A549 (cell line): ENCODE data around the gene TBX5. TPM values are rescaled to one million over a fixed set of nuclear protein-coding genes. Genes with fewer than 3 reads are reported as not detected.

Source experiments
- ATAC-seq, 2 experiments: fragments of 200-7000 bp in 1 of 2; fragments of >200 bp in 1 of 2; cut with Nextera tagmentation in 1 of 2; cut with Tn5 transposase in 1 of 2; 3 replicates each; pipeline versions ENCODE4 v1.8.0 to v1.9.1; 2018 to 2020; ENCODE audit warnings: mild to moderate bottlenecking in 1 of 2, moderate library complexity in 1 of 2
- CTCF ChIA-PET: fragments of 300-600 bp; sonication (Branson Sonifier 250); formaldehyde crosslinking; extraction: SDS; loops from one replicate; lab custom pipeline; 2021; ENCODE audit warnings: antibody characterized with exemption, inconsistent platforms; lab: Yijun Ruan, JAX
- POLR2A ChIA-PET: fragments of 350-600 bp; formaldehyde crosslinking; extraction: SDS; loops from one replicate; lab custom pipeline; 2021; ENCODE audit warnings: antibody characterized with exemption, inconsistent platforms; lab: Yijun Ruan, JAX
- DNase-seq, 2 experiments: peaks; one replicate each; pipeline versions ENCODE4 v3.0.0 to v3.0.0-alpha.2; 2011 to 2016; ENCODE audit warnings: low read depth in 1 of 2, low spot score in 1 of 2
- FAIRE-seq: peaks from 2 replicates; lab custom pipeline; 2011; peaks lifted over from hg19 to GRCh38; lab: Jason Lieb, UNC
- H3K27ac ChIP-seq, 2 experiments: fragments of >200 bp; sonication (Bioruptor Twin); formaldehyde crosslinking; 3 replicates each; pipeline ENCODE4 v1.5.1; 2016 to 2017
- H3K4me1 ChIP-seq: fragments of >200 bp; sonication (Bioruptor Twin); formaldehyde crosslinking; 3 replicates; pipeline ENCODE4 v1.6.1; 2016
- H3K4me2 ChIP-seq: fragments of >200 bp; sonication (Bioruptor Twin); formaldehyde crosslinking; 3 replicates; pipeline ENCODE4 v1.6.1; 2016
- H3K4me3 ChIP-seq: fragments of >200 bp; sonication (Bioruptor Twin); formaldehyde crosslinking; 3 replicates; pipeline ENCODE4 v1.5.1; 2016
- H3K9me3 ChIP-seq: fragments of >200 bp; sonication (Bioruptor Twin); formaldehyde crosslinking; 3 replicates; pipeline ENCODE4 v1.6.1; 2016
- EHF ChIP-seq: fragments of 250-450 bp; sonication (Bioruptor Pico); IDR thresholded peaks from 2 replicates; pipeline ENCODE4 v1.5.0; 2020; ENCODE audit warnings: mild to moderate bottlenecking
- EHMT2 ChIP-seq: fragments of 200-600 bp; sonication (generic); IDR thresholded peaks from 2 replicates; pipeline ENCODE4 v1.6.1; 2016; ENCODE audit warnings: antibody characterized with exemption, low read depth, mild to moderate bottlenecking, moderate library complexity
- EP300 ChIP-seq, 2 experiments: fragments of >200 bp; sonication (Bioruptor Twin); formaldehyde crosslinking; IDR thresholded peaks; 2 replicates in 1 of 2; 3 replicates in 1 of 2; pipeline ENCODE4 v1.6.1; 2016 to 2017
- FOSB ChIP-seq: fragments of 250-450 bp; sonication (Bioruptor Pico); IDR thresholded peaks from 2 replicates; pipeline ENCODE4 v1.5.0; 2020; ENCODE audit warnings: mild to moderate bottlenecking, moderate library complexity
- HEYL ChIP-seq: fragments of 250-450 bp; sonication (Bioruptor Pico); IDR thresholded peaks from 2 replicates; pipeline ENCODE4 v1.8.0; 2021; ENCODE audit warnings: mild to moderate bottlenecking, moderate library complexity
- HOXA7 ChIP-seq: fragments of 250-450 bp; sonication (Bioruptor Pico); IDR thresholded peaks from 2 replicates; pipeline ENCODE4 v1.5.0; 2020; ENCODE audit warnings: mild to moderate bottlenecking, moderate library complexity
- NR3C1 ChIP-seq: fragments of >200 bp; sonication (Bioruptor Twin); formaldehyde crosslinking; IDR thresholded peaks from 3 replicates; pipeline ENCODE4 v1.6.1; 2017
- POLR2AphosphoS2 ChIP-seq: conservative IDR thresholded peaks from 2 replicates; pipeline ENCODE4 v1.6.1; 2012; ENCODE audit warnings: low read length, improper control_type of control experiment, inconsistent platforms
- RFX5 ChIP-seq: fragments of 450-650 bp; IDR thresholded peaks from 2 replicates; pipeline ENCODE4 v1.7.1; 2014; ENCODE audit warnings: antibody characterized with exemption, mild to moderate bottlenecking, moderate library complexity
- SMC3 ChIP-seq: fragments of >200 bp; sonication (Bioruptor Twin); formaldehyde crosslinking; IDR thresholded peaks from 3 replicates; pipeline ENCODE4 v1.6.1; 2018; ENCODE audit warnings: inconsistent platforms
- ZNF302 ChIP-seq: fragments of 250-450 bp; sonication (Bioruptor Pico); IDR thresholded peaks from 2 replicates; pipeline ENCODE4 v1.9.0; 2021; ENCODE audit warnings: inconsistent platforms, mild to moderate bottlenecking, moderate library complexity
- WGBS: methylation state at CpG from one replicate; pipeline ENCODE4 v1.1.6; 2017; ENCODE audit errors: missing lambda C conversion rate; 5-methylcytosine and 5-hydroxymethylcytosine counted together
- polyA plus RNA-seq, 4 experiments: library from polyadenylated mRNA; depleted of rRNA in 3 of 4; stranded (reverse); fragments of >200 nt; fragmentation: RNase III in 1 of 4; extraction: RNeasy Plus Mini Kit Qiagen cat#74134 plus additional on column Dnase treatment in 1 of 4; gene quantifications; 2 replicates in 3 of 4; 3 replicates in 1 of 4; pipeline ENCODE4 v1.2.3, GENCODE V29; 2011 to 2017
- TF ChIP-seq, protein P1 (sequence below): fragments of 150-350 bp; IDR thresholded peaks from 2 replicates; pipeline ENCODE4 v1.6.1; 2014; ENCODE audit warnings: low read depth, mild to moderate bottlenecking, low read length
- TF ChIP-seq, protein P2 (sequence below): fragments of 200-600 bp; sonication (generic); IDR thresholded peaks from 2 replicates; pipeline ENCODE4 v1.6.1; 2016; ENCODE audit warnings: antibody characterized with exemption, mild to moderate bottlenecking, moderate library complexity
- TF ChIP-seq, protein P3 (sequence below): IDR thresholded peaks from 2 replicates; pipeline ENCODE4 v1.6.1; 2012; ENCODE audit warnings: low read depth, borderline replicate concordance
- TF ChIP-seq, protein P4 (sequence below): fragments of 450-650 bp; IDR thresholded peaks from 2 replicates; pipeline ENCODE4 v1.6.1; 2014; ENCODE audit warnings: antibody characterized with exemption
- TF ChIP-seq, protein P5 (sequence below): fragments of 250-450 bp; sonication (Bioruptor Pico); IDR thresholded peaks from 2 replicates; pipeline ENCODE4 v1.5.0; 2020; ENCODE audit warnings: low read depth, mild to moderate bottlenecking, moderate library complexity
- TF ChIP-seq, protein P6 (sequence below): IDR thresholded peaks from 2 replicates; pipeline ENCODE4 v1.6.1; 2012

Gene TBX5
- polyA plus RNA-seq, 2 of the 4 experiments (the other 2 are of a cell fraction) = not detected

DNA sequence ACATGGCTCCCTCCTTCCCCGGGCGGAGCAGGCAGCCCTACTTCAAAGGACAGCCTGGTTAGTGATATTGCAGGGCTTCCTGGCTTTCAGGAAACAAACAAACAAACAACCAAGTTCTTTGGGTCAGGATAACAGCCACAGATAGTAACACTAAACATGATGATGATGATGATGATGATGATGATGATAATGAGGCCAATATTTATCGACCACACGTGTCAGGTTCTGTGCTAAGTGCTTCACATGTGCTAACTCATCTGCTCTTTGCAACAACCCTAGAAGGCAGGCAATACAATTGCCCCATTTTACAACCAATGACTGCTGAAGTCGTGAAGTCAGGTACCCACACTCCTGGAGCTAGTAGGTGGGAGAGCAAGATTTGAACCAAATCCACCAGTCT is 44.1 kb upstream of the TBX5 start:
- Histone ChIP-seq H3K4me1 (no peaks in the 10 kb centered on the region), H3K4me2 (no peak overlapping the region), H3K27ac (no peak overlapping the region), H3K4me3 (no peak overlapping the region), H3K9me3 (no peaks in the 10 kb centered on the region)
- DNase-seq (no peak), ATAC-seq (no peak), FAIRE-seq (no peak)
- POLR2A ChIA-PET = no interaction called here
- TF ChIP-seq, protein P1, sequence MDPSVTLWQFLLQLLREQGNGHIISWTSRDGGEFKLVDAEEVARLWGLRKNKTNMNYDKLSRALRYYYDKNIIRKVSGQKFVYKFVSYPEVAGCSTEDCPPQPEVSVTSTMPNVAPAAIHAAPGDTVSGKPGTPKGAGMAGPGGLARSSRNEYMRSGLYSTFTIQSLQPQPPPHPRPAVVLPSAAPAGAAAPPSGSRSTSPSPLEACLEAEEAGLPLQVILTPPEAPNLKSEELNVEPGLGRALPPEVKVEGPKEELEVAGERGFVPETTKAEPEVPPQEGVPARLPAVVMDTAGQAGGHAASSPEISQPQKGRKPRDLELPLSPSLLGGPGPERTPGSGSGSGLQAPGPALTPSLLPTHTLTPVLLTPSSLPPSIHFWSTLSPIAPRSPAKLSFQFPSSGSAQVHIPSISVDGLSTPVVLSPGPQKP = no peak
- CTCF ChIA-PET = no interaction called here
- 7% methylated on average over 5 of the region's 5 CpGs for WGBS

DNA sequence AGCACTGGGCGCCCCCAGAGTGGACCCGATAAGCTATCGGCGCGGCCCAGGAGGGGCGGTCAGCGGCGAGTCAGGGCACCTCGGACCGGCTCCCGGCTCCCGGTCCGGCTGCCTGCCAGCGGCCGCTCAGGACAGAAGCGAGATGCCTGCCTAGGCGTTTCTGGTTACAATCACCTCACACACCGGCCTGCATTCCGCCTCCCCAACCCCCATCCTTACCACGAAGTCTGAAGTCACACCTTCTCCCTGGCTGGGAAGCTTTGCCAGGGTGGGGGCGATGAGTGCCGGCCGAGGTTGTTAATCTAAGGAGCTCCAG is 42.6 kb upstream of the TBX5 start:
- no peak overlapping the region for H3K4me2 ChIP-seq
- H3K27ac ChIP-seq = no peak overlapping the region
- TF ChIP-seq, protein P2, sequence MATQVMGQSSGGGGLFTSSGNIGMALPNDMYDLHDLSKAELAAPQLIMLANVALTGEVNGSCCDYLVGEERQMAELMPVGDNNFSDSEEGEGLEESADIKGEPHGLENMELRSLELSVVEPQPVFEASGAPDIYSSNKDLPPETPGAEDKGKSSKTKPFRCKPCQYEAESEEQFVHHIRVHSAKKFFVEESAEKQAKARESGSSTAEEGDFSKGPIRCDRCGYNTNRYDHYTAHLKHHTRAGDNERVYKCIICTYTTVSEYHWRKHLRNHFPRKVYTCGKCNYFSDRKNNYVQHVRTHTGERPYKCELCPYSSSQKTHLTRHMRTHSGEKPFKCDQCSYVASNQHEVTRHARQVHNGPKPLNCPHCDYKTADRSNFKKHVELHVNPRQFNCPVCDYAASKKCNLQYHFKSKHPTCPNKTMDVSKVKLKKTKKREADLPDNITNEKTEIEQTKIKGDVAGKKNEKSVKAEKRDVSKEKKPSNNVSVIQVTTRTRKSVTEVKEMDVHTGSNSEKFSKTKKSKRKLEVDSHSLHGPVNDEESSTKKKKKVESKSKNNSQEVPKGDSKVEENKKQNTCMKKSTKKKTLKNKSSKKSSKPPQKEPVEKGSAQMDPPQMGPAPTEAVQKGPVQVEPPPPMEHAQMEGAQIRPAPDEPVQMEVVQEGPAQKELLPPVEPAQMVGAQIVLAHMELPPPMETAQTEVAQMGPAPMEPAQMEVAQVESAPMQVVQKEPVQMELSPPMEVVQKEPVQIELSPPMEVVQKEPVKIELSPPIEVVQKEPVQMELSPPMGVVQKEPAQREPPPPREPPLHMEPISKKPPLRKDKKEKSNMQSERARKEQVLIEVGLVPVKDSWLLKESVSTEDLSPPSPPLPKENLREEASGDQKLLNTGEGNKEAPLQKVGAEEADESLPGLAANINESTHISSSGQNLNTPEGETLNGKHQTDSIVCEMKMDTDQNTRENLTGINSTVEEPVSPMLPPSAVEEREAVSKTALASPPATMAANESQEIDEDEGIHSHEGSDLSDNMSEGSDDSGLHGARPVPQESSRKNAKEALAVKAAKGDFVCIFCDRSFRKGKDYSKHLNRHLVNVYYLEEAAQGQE = no peak
- TF ChIP-seq EHF (CRISPR knock-in tag) (no peak), EP300 (IDR thresholded peaks at IDR 0.05) (no peak), HOXA7 (CRISPR knock-in tag) (no peak), HEYL (CRISPR knock-in tag) (no peak), ZNF302 (CRISPR knock-in tag) (no peak), FOSB (CRISPR knock-in tag) (no peak), SMC3 (no peak), POLR2AphosphoS2 (no peak), RFX5 (no peak), EHMT2 (no peak), NR3C1 (no peak)
- TF ChIP-seq, protein P3, sequence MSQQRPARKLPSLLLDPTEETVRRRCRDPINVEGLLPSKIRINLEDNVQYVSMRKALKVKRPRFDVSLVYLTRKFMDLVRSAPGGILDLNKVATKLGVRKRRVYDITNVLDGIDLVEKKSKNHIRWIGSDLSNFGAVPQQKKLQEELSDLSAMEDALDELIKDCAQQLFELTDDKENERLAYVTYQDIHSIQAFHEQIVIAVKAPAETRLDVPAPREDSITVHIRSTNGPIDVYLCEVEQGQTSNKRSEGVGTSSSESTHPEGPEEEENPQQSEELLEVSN = no peak
- TF ChIP-seq, protein P4, sequence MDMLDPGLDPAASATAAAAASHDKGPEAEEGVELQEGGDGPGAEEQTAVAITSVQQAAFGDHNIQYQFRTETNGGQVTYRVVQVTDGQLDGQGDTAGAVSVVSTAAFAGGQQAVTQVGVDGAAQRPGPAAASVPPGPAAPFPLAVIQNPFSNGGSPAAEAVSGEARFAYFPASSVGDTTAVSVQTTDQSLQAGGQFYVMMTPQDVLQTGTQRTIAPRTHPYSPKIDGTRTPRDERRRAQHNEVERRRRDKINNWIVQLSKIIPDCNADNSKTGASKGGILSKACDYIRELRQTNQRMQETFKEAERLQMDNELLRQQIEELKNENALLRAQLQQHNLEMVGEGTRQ = no peak
- TF ChIP-seq, protein P5, sequence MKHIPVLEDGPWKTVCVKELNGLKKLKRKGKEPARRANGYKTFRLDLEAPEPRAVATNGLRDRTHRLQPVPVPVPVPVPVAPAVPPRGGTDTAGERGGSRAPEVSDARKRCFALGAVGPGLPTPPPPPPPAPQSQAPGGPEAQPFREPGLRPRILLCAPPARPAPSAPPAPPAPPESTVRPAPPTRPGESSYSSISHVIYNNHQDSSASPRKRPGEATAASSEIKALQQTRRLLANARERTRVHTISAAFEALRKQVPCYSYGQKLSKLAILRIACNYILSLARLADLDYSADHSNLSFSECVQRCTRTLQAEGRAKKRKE = no peak
- TF ChIP-seq, protein P6, sequence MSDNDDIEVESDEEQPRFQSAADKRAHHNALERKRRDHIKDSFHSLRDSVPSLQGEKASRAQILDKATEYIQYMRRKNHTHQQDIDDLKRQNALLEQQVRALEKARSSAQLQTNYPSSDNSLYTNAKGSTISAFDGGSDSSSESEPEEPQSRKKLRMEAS = no peak
- FAIRE-seq (no peak), ATAC-seq (no peak), DNase-seq (no peak)
- 53% methylated on average over 23 of the region's 23 CpGs for WGBS
- ChIA-PET CTCF (interaction anchor here (1.2 kb wide), 1 partner anchor 28 kb away, joined by 4 read pairs; no protein-coding TSS in a partner anchor), POLR2A (no interaction called here)
- H3K4me3 ChIP-seq = no peak overlapping the region
- no peaks in the 10 kb centered on the region for H3K4me1 ChIP-seq
- no peaks in the 10 kb centered on the region for H3K9me3 ChIP-seq
